Hepatocyte (in vitro differentiated cells): Measurements from ENCODE around the gene EARS2.

ENCODE experiments used
- EZH2 ChIP-seq: fragments of 200-600 bp; sonication (generic); IDR thresholded peaks from 2 replicates; pipeline ENCODE4 v1.6.1; 2016; ENCODE audit warnings: antibody characterized with exemption, mild to moderate bottlenecking, borderline replicate concordance
- EZH2phosphoT487 ChIP-seq: fragments of 200-600 bp; sonication (generic); IDR thresholded peaks from one replicate; pipeline ENCODE4 v1.6.1; 2018; ENCODE audit warnings: antibody characterized with exemption, mild to moderate bottlenecking, low read depth, moderate library complexity; ENCODE audit not compliant: unreplicated experiment, severe bottlenecking
- TF ChIP-seq, protein P1 (sequence below): fragments of 200-600 bp; sonication (generic); IDR thresholded peaks from 2 replicates; pipeline ENCODE4 v1.5.1; 2016; ENCODE audit warnings: antibody characterized with exemption, mild to moderate bottlenecking; ENCODE audit not compliant: poor library complexity

DNA sequence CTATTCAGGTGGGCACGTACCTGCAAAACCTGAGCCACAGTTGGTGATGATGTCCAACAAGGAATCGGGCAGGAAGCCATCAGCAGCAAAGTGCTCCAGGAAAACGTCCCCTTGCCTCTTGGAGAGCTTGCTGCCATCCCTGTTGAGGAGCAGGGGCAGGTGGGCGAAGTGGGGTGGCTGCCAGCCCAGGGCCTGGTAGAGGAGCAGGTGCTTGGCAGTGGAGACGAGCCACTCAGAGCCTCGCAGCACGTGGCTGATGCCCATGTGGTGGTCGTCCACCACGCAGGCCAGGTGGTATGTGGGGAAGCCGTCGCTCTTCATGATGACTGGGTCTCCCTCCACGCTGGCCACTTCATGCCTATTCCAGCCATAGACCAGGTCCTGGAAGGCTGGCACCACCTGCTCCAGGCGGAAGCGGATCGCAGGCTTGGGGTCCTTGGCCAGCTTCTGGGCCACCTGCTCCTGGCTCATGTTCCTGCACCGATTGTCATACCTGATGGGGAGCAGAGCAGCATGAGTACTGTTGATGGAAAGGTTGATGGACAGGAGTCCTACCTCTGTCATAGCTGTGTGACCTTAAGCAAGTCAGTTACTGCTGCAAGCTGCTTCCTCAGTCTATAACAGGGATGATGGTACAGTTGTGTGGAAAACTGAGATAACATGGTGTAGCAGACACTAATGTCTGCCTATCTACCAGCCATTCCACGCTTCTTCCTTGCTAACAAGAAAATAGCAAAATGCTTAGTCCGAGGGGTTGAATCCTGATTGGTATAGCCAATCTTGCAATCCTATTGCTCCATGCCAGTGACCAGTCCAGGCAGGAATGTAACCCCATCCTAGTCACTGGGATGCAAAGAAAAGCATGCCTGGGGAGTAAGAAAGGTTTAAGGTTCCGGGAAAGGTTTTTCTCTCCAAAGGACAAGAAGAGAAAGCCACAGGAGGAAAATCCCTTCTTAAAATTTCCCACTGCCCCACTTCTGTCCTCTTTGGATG is 22.0 kb downstream of the EARS2 start:
- TF ChIP-seq, protein P1, sequence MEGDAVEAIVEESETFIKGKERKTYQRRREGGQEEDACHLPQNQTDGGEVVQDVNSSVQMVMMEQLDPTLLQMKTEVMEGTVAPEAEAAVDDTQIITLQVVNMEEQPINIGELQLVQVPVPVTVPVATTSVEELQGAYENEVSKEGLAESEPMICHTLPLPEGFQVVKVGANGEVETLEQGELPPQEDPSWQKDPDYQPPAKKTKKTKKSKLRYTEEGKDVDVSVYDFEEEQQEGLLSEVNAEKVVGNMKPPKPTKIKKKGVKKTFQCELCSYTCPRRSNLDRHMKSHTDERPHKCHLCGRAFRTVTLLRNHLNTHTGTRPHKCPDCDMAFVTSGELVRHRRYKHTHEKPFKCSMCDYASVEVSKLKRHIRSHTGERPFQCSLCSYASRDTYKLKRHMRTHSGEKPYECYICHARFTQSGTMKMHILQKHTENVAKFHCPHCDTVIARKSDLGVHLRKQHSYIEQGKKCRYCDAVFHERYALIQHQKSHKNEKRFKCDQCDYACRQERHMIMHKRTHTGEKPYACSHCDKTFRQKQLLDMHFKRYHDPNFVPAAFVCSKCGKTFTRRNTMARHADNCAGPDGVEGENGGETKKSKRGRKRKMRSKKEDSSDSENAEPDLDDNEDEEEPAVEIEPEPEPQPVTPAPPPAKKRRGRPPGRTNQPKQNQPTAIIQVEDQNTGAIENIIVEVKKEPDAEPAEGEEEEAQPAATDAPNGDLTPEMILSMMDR, result no peak
- TF ChIP-seq EZH2 (no peak), EZH2phosphoT487 (no peak)
